ENCODE data around the gene VSTM4.

DNA sequence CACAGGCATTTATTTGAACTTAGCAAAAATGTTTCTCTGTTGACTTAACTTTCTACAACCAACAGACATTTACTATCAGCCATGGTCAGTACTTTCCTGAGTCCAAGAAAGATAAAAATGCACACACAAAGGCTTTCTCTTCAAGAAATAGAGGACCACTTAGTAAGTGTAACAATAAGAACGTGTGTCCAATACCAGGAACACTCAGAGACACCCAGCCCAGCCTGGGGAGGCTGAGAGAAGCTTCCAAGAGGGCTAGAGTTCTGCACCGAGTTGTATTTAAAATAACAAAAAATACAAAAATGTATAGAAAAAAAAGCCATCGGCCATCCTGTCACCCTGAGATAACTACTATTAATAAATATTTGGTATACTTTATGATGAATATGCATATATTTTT, 35.8 kb downstream of the VSTM4 start:
- TF ChIP-seq, protein P1, sequence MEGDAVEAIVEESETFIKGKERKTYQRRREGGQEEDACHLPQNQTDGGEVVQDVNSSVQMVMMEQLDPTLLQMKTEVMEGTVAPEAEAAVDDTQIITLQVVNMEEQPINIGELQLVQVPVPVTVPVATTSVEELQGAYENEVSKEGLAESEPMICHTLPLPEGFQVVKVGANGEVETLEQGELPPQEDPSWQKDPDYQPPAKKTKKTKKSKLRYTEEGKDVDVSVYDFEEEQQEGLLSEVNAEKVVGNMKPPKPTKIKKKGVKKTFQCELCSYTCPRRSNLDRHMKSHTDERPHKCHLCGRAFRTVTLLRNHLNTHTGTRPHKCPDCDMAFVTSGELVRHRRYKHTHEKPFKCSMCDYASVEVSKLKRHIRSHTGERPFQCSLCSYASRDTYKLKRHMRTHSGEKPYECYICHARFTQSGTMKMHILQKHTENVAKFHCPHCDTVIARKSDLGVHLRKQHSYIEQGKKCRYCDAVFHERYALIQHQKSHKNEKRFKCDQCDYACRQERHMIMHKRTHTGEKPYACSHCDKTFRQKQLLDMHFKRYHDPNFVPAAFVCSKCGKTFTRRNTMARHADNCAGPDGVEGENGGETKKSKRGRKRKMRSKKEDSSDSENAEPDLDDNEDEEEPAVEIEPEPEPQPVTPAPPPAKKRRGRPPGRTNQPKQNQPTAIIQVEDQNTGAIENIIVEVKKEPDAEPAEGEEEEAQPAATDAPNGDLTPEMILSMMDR (conservative IDR thresholded peaks at IDR 0.05 in 1 of 2, IDR thresholded peaks at IDR 0.05 in 1 of 2; ENCODE audit: low read depth in 1 of 2, low read length in 2 of 2), result no peak
- TF ChIP-seq EZH2 (IDR thresholded peaks at IDR 0.05; ENCODE audit: low read length, missing control alignments), result no peak
